CD4-positive, CD25-positive, alpha-beta regulatory T cell (primary cell): ENCODE measurements around the gene MRPL27. TPM values are rescaled to one million over a fixed set of nuclear protein-coding genes. Genes with fewer than 3 reads are reported as not detected.
"Not testable (repeated sequence)": the region's sequence is repeated elsewhere in the genome, so short reads cannot be mapped to it uniquely, and the experiment has no call there.

Experiments
- ATAC-seq, 2 donors: fragments of 150-1000 bp; cut with Tn5 transposase; one replicate each; pipeline ENCODE4 v1.10.0; 2021; ENCODE audit warnings: low read depth in 2 of 2, moderate number of reproducible peaks in 2 of 2, moderate library complexity in 1 of 2
- DNase-seq, 3 donors: peaks; one replicate each; pipeline versions ENCODE4 v3.0.0 to v3.0.0-alpha.2; 2012 to 2022; ENCODE audit warnings: mixed read lengths in 1 of 3
- H3K27ac ChIP-seq: one replicate; pipeline ENCODE4 v1.7.0; 2013; ENCODE audit warnings: mild to moderate bottlenecking, low read length; ENCODE audit not compliant: insufficient read depth, poor library complexity, severe bottlenecking
- H3K27me3 ChIP-seq: one replicate; pipeline ENCODE4 v1.7.0; 2013; ENCODE audit warnings: low read length; ENCODE audit not compliant: control insufficient read depth, insufficient read depth
- H3K36me3 ChIP-seq: one replicate; pipeline ENCODE4 v1.7.0; 2013; ENCODE audit warnings: mild to moderate bottlenecking, low read length, moderate library complexity; ENCODE audit not compliant: control insufficient read depth, insufficient read depth
- H3K4me1 ChIP-seq: 2 replicates; pipeline ENCODE4 v1.7.0; 2013; ENCODE audit warnings: mild to moderate bottlenecking, low read length; ENCODE audit not compliant: insufficient read depth, control insufficient read depth, poor library complexity, severe bottlenecking
- H3K4me3 ChIP-seq: one replicate; pipeline ENCODE4 v1.7.0; 2013; ENCODE audit warnings: low read depth, mild to moderate bottlenecking, low read length, moderate library complexity
- H3K9me3 ChIP-seq, 2 experiments: 1 replicate in 1 of 2; 2 replicates in 1 of 2; pipeline ENCODE4 v1.7.0; 2013; ENCODE audit warnings: low read length in 2 of 2, mild to moderate bottlenecking in 1 of 2, moderate library complexity in 1 of 2; ENCODE audit not compliant: control insufficient read depth in 2 of 2
- H3K27ac Mint-ChIP-seq, 3 donors: one replicate each; pipeline ENCODE4 v1.8.0; 2020 to 2022; ENCODE audit warnings: mild to moderate bottlenecking in 3 of 3, mixed read lengths in 3 of 3, moderate library complexity in 2 of 3
- H3K27me3 Mint-ChIP-seq: one replicate; pipeline ENCODE4 v1.8.0; 2022; ENCODE audit warnings: mild to moderate bottlenecking, mixed read lengths
- H3K36me3 Mint-ChIP-seq: one replicate; pipeline ENCODE4 v1.8.0; 2020; ENCODE audit warnings: mixed read lengths
- H3K4me1 Mint-ChIP-seq, 4 donors: one replicate each; pipeline ENCODE4 v1.8.0; 2020 to 2022; ENCODE audit warnings: mixed read lengths in 4 of 4, mild to moderate bottlenecking in 1 of 4
- H3K4me3 Mint-ChIP-seq, 4 donors: one replicate each; pipeline ENCODE4 v1.8.0; 2020 to 2022; ENCODE audit warnings: mild to moderate bottlenecking in 4 of 4, mixed read lengths in 4 of 4, moderate library complexity in 3 of 4
- H3K9me3 Mint-ChIP-seq, 7 donors: one replicate each; pipeline ENCODE4 v1.8.0; 2020 to 2022; ENCODE audit warnings: mixed read lengths in 7 of 7, mild to moderate bottlenecking in 3 of 7, moderate library complexity in 2 of 7
- polyA plus RNA-seq, 4 donors: library from polyadenylated mRNA; unstranded; fragments of 300-500 nt; fragmentation: Illumina TruSeq; gene quantifications; one replicate each; pipeline ENCODE4 v1.2.3, GENCODE V29; 2021
- total RNA-seq: library from RNA; stranded (reverse); gene quantifications from one replicate; pipeline ENCODE4 v1.2.3, GENCODE V29; 2022

MRPL27 gene
- total and polyA plus RNA-seq, 5 donors from 2014 or later, result 33.5 to 86.7 (median 75.3) TPM

DNA sequence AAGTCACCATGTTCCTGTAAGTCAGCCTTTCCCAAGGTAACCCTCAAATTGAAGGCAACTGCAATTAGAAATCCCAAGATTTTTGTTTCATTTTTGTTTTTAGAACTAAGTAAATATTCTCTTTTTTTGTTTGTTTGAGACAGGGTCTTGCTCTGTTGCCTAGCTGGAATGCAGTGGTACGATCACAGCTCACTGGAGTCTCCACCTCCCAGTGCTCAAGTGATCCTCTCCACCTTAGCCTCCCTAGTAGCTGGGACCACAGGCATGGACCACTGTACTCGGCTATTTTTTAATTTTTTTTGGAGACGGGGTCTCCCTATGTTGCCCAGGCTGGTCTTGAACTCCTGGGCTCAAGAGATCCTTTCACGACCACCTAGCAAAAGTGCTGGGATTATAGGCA is 34.9 kb upstream of the MRPL27 start:
- DNase-seq, result no peak
- no peak for ATAC-seq
- no peak overlapping the region for H3K4me3 Mint-ChIP-seq
- Histone ChIP-seq H3K27me3 (peaks cover 6% of the 10 kb centered on the region), H3K9me3 (no peaks in the 10 kb centered on the region), H3K36me3 (no peaks in the 10 kb centered on the region), H3K4me1 (no peaks in the 10 kb centered on the region), H3K4me3 (no peak overlapping the region), H3K27ac (no peak overlapping the region)
- peaks cover 0 to 1% (median 0%) of the 10 kb centered on the region in 7 donors for H3K9me3 Mint-ChIP-seq
- H3K36me3 Mint-ChIP-seq, result no peaks in the 10 kb centered on the region
- peaks cover 36% of the 10 kb centered on the region for H3K27me3 Mint-ChIP-seq
- no peaks in the 10 kb centered on the region for H3K4me1 Mint-ChIP-seq
- H3K27ac Mint-ChIP-seq, result no peak overlapping the region

DNA sequence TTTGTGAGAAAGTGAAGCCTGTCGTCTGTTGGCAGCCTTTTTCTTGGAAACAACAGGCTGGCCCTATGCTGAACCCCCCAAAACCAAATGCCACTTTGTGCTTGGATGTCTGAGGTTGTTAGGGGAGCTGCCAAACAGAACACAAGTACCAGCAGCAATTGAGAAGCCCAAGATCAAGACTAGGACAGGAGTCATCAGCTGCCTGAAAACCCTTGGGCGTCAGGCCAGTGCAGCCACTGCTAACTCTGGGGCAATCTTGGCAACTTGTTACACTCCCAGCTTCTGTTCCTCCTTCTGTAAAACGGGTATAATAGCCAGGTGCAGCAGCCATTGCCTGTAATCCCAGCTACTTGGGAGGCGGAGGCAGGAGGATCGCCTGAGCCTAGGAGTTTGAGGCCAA is 33.6 kb upstream of the MRPL27 start:
- Histone ChIP-seq H3K9me3 (no peaks in the 10 kb centered on the region), H3K27ac (no peak overlapping the region), H3K27me3 (peaks cover 3% of the 10 kb centered on the region), H3K36me3 (no peaks in the 10 kb centered on the region), H3K4me1 (no peaks in the 10 kb centered on the region), H3K4me3 (no peak overlapping the region)
- DNase-seq (no peak), ATAC-seq (no peak)
- Mint-ChIP-seq H3K27me3 (peaks cover 32% of the 10 kb centered on the region), H3K27ac (no peak overlapping the region), H3K36me3 (no peaks in the 10 kb centered on the region), H3K4me1 (no peaks in the 10 kb centered on the region), H3K9me3 (peaks cover 0 to 1% (median 0%) of the 10 kb centered on the region in 7 donors), H3K4me3 (no peak overlapping the region)

DNA sequence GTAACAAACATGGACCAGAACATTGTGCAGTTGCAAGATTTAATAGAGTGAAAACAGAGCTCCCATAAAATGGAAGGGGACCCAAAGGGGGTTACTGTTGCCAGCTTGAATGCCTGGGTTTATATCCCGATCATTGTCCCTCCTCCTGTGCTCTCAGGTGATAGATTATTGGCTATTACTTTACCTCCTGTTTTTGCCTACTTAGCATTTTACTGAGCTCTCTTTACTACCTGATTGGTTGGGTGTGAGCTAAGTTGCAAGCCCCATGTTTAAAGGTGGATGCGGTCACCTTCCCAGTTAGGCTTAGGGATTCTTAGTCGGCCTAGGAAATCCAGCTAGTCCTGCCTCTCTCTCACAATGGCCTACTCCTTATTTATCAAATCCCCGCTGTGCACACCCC is 32.4 kb upstream of the MRPL27 start:
- not testable (repeated sequence) for H3K4me3 Mint-ChIP-seq, ATAC-seq

GRCh38 chr17:50399591-50399990 is 26.6 kb upstream of the MRPL27 start:
- not testable (repeated sequence) for DNase-seq, H3K4me3 ChIP-seq, H3K27ac Mint-ChIP-seq, ATAC-seq, H3K9me3 ChIP-seq, H3K27ac ChIP-seq, H3K9me3 Mint-ChIP-seq, H3K36me3 Mint-ChIP-seq, H3K27me3 ChIP-seq, H3K36me3 ChIP-seq
- Mint-ChIP-seq H3K4me3 (peak overlapping the region in 2 of 4 donors; percentile 20 to 77), H3K4me1 (peaks cover 10 to 26% (median 15%) of the 10 kb centered on the region in 4 donors), H3K27me3 (peaks cover 18% of the 10 kb centered on the region)
- H3K4me1 ChIP-seq, result peaks cover 27% of the 10 kb centered on the region

More for the DNA sequence above, 32.4 kb upstream of the MRPL27 start:
- H3K27ac Mint-ChIP-seq, H3K27ac ChIP-seq, H3K36me3 Mint-ChIP-seq, H3K4me3 ChIP-seq, H3K9me3 ChIP-seq, H3K4me1 Mint-ChIP-seq, H3K4me1 ChIP-seq, H3K9me3 Mint-ChIP-seq, H3K27me3 ChIP-seq, H3K36me3 ChIP-seq, DNase-seq: not testable (repeated sequence)
- peaks cover 37% of the 10 kb centered on the region for H3K27me3 Mint-ChIP-seq

DNA sequence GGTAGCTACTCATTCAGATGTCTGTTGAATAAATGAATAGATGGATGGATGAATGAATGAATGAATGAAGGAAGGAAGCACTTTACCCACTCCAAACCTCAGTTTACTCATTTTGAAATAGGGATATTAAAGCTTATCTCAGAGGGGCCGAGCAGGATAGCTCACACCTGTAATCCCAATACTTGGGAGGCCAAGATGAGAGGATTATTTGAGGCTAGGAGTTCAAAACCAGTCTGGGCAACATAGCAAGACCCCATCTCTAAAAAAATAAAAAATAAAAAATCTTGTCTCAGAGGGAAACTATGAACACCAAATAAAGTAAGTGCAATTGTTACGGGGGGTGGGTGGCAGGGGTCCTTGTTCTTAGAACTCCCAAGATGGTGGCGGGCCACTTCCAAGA is 25.7 kb upstream of the MRPL27 start:
- peak overlapping the region; percentile 52 to 96 (median 72) for H3K4me3 Mint-ChIP-seq
- not testable (repeated sequence) for H3K9me3 ChIP-seq

GRCh38 chr17:50397919-50398285 is 24.9 kb upstream of the MRPL27 start:
- Mint-ChIP-seq H3K36me3 (peaks cover 22% of the 10 kb centered on the region), H3K27ac (peak overlapping the region; percentile 77 to 93 (median 88)), H3K9me3 (no peaks in the 10 kb centered on the region), H3K27me3 (peaks cover 9% of the 10 kb centered on the region), H3K4me3 (peak overlapping the region; percentile 80 to 96 (median 87)), H3K4me1 (peaks cover 10 to 40% (median 22%) of the 10 kb centered on the region in 4 donors)
- H3K27me3 ChIP-seq, result no peaks in the 10 kb centered on the region
- H3K4me1 ChIP-seq, result peaks cover 27% of the 10 kb centered on the region
- no peak for DNase-seq
- peak overlapping the region; percentile 60 for H3K4me3 ChIP-seq
- no peaks in the 10 kb centered on the region for H3K9me3 ChIP-seq
- no peak for ATAC-seq
- peaks cover 21% of the 10 kb centered on the region for H3K36me3 ChIP-seq
- no peak overlapping the region for H3K27ac ChIP-seq

More for the DNA sequence above, 25.7 kb upstream of the MRPL27 start:
- not testable (repeated sequence) for DNase-seq, H3K4me3 ChIP-seq, ATAC-seq, H3K27ac ChIP-seq, H3K27ac Mint-ChIP-seq, H3K27me3 Mint-ChIP-seq, H3K27me3 ChIP-seq, H3K9me3 Mint-ChIP-seq
- Histone ChIP-seq H3K4me1 (peaks cover 27% of the 10 kb centered on the region), H3K36me3 (peaks cover 13% of the 10 kb centered on the region)
- peaks cover 15% of the 10 kb centered on the region for H3K36me3 Mint-ChIP-seq
- H3K4me1 Mint-ChIP-seq, result peaks cover 10 to 34% (median 19%) of the 10 kb centered on the region in 4 donors

DNA sequence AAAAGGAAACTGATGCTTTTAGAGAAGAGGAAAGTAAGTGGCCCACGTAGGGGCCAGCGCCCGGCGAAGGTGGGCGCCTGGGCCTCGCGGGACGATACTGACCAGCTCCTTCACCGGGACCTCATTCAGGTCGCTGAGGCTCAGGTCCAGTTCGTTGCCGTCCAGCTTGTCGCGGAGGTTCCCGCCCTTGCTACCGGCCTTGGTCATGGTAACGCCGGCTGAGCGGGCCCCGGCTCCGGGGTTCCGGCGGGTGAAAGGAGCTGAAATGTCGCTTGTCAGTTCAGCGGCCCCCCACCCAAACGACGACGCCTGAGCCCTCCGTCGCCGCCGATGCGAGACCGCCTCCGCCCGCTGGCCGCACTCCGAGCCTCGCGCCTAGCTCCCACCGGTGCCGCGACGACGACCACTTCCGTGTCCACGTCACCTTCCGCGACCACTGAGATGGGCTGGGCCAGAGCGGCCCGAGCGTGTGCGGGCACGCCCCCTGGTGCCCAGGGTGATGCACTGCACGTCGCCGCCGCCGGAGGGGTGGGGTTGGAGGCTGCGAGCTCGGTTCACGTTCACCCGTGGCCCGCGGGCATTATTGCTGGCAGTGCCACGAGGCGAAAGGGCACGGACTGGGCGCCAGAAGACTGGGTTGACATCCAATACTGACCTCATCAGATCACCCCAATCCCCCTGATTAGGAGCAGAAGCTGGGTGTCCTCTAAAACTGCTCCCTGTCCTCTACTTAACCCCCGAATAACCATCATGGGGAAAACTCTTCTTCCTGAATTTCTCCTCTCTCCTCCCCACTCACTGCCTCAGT is 24.3 kb upstream of the MRPL27 start, which contains the start of gene LRRC59:
TSS of gene LRRC59 (minus strand) at position 413 of the 808 bp plus-strand sequence. CDS start at position 207, 206 bp downstream.
- Histone ChIP-seq H3K9me3 (no peaks in the 10 kb centered on the region), H3K4me3 (peak within 1 kb of the TSS; percentile 64), H3K27me3 (no peaks in the 10 kb centered on the region), H3K36me3 (peaks cover 26% of the 10 kb centered on the region), H3K27ac (peak within 1 kb of the TSS; percentile 80), H3K4me1 (peaks cover 27% of the 10 kb centered on the region)
- peak; percentile 90 to 93 (median 93) for DNase-seq
- Mint-ChIP-seq H3K4me3 (peak within 1 kb of the TSS; percentile 82 to 99 (median 94)), H3K9me3 (no peaks in the 10 kb centered on the region), H3K27ac (peak within 1 kb of the TSS; percentile 77 to 97 (median 93)), H3K27me3 (peaks cover 9% of the 10 kb centered on the region), H3K36me3 (peaks cover 22% of the 10 kb centered on the region), H3K4me1 (peaks cover 10 to 40% (median 22%) of the 10 kb centered on the region in 4 donors)
- ATAC-seq, result peak; percentile 100
